ENCODE results near the gene SORCS2. TPM values are rescaled to one million over a fixed set of nuclear protein-coding genes. Genes with fewer than 3 reads are reported as not detected.

Gene SORCS2
- total and polyA plus RNA-seq, 4 donors = 0.05 to 8.4 (median 1.8) TPM

DNA sequence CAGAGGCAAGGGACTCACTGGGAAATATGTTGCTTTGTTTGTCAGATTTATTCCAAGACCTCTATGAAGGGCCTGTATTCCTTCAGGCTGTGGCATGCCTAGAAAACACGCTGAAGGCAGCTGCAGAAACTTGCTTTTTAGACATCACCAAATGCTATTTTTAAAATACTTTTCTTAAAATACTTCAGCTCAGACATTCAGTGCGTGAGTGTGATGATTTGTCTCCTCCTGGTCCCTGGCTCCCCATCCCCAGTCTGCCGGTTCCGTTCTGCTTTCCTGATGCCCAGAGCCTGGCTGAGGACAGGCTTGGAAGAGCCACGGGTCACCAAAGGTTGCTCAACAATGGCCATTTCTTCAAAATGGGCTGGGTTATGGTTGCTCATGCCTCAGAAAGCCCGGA, 187.4 kb downstream of the SORCS2 start:
- intact Hi-C loops (cut with DNase I) = no loop called here
- ATAC-seq (ENCODE audit: low FRiP score) (no peak), DNase-seq (peak in 1 of 2 donors; percentile 23)
- WGBS, 2 donors = 34 to 46% methylated on average over 6 of the region's 6 CpGs
- no peaks in the 10 kb centered on the region for H3K36me3 ChIP-seq (ENCODE audit: control insufficient read depth in 1 of 2, insufficient read depth in 2 of 2, low read length in 1 of 2)
- H3K9me3 ChIP-seq (ENCODE audit: control insufficient read depth, low read length) = no peaks in the 10 kb centered on the region
- no peak overlapping the region for H3K4me3 ChIP-seq (ENCODE audit: low read length in 2 of 2)
- H3K27me3 ChIP-seq (ENCODE audit: control insufficient read depth in 1 of 2, insufficient read depth in 2 of 2, low read length in 1 of 2) = no peaks in the 10 kb centered on the region
- H3K4me1 ChIP-seq (ENCODE audit: control insufficient read depth in 1 of 2, insufficient read depth in 2 of 2, low read length in 2 of 2) = no peaks in the 10 kb centered on the region
- no peak overlapping the region for H3K27ac ChIP-seq (ENCODE audit: low read depth in 1 of 2, low read length in 2 of 2)

GRCh38 chr4:7381221-7381889, 189.0 kb downstream of the SORCS2 start:
- Histone ChIP-seq H3K36me3 (ENCODE audit: control insufficient read depth in 1 of 2, insufficient read depth in 2 of 2, low read length in 1 of 2) (no peaks in the 10 kb centered on the region), H3K4me1 (ENCODE audit: control insufficient read depth in 1 of 2, insufficient read depth in 2 of 2, low read length in 2 of 2) (no peaks in the 10 kb centered on the region), H3K27me3 (ENCODE audit: control insufficient read depth in 1 of 2, insufficient read depth in 2 of 2, low read length in 1 of 2) (no peaks in the 10 kb centered on the region), H3K4me3 (ENCODE audit: low read length in 2 of 2) (no peak overlapping the region), H3K9me3 (ENCODE audit: control insufficient read depth, low read length) (no peaks in the 10 kb centered on the region), H3K27ac (ENCODE audit: low read depth in 1 of 2, low read length in 2 of 2) (no peak overlapping the region)
- ATAC-seq (ENCODE audit: low FRiP score) = no peak
- 72 to 80% methylated on average over 9 of the region's 9 CpGs for WGBS, 2 donors
- intact Hi-C loops (cut with DNase I) = no loop called here
- peak; percentile 34 to 53 for DNase-seq

- Histone ChIP-seq H3K27ac (ENCODE audit: low read depth in 1 of 2, low read length in 2 of 2) (no peak overlapping the region), H3K4me1 (ENCODE audit: control insufficient read depth in 1 of 2, insufficient read depth in 2 of 2, low read length in 2 of 2) (no peaks in the 10 kb centered on the region), H3K36me3 (ENCODE audit: control insufficient read depth in 1 of 2, insufficient read depth in 2 of 2, low read length in 1 of 2) (no peaks in the 10 kb centered on the region), H3K9me3 (ENCODE audit: control insufficient read depth, low read length) (no peaks in the 10 kb centered on the region), H3K27me3 (ENCODE audit: control insufficient read depth in 1 of 2, insufficient read depth in 2 of 2, low read length in 1 of 2) (no peaks in the 10 kb centered on the region), H3K4me3 (ENCODE audit: low read length in 2 of 2) (no peak overlapping the region)
- 93% methylated on average over 9 of the region's 9 CpGs for WGBS, 2 donors
- ATAC-seq (ENCODE audit: low FRiP score) = no peak
- DNase-seq = peak; percentile 28 to 66
- intact Hi-C loops (cut with DNase I) = no loop called here
These were observed 189.7 kb downstream of the SORCS2 start for GRCh38 chr4:7381890-7382633.

DNA sequence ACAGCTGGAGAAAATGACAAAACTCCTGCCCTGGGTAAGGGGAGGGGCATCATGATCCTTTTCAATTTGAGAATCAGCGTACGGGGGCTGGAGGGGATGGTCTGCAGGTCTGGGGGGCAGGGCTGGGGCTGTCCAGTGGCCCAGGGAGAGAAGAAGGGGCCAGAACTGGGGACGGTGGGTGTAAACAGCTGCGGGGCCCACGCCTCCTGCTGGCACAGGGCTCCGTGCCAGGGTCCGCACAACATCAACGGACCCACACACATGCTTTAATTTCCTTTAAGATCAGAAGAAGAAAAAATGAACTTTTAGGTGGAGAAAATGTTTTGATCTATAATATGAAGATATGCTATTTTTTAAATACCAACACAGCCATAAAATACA, 190.3 kb downstream of the SORCS2 start:
- Histone ChIP-seq H3K27ac (ENCODE audit: low read depth in 1 of 2, low read length in 2 of 2) (no peak overlapping the region), H3K4me3 (ENCODE audit: low read length in 2 of 2) (no peak overlapping the region), H3K27me3 (ENCODE audit: control insufficient read depth in 1 of 2, insufficient read depth in 2 of 2, low read length in 1 of 2) (no peaks in the 10 kb centered on the region), H3K9me3 (ENCODE audit: control insufficient read depth, low read length) (no peaks in the 10 kb centered on the region), H3K4me1 (ENCODE audit: control insufficient read depth in 1 of 2, insufficient read depth in 2 of 2, low read length in 2 of 2) (no peaks in the 10 kb centered on the region), H3K36me3 (ENCODE audit: control insufficient read depth in 1 of 2, insufficient read depth in 2 of 2, low read length in 1 of 2) (no peaks in the 10 kb centered on the region)
- DNase-seq = peak; percentile 8 to 57
- intact Hi-C loops (cut with DNase I) = no loop called here
- 73 to 74% methylated on average over 8 of the region's 8 CpGs for WGBS, 2 donors
- ATAC-seq (ENCODE audit: low FRiP score) = no peak

DNA sequence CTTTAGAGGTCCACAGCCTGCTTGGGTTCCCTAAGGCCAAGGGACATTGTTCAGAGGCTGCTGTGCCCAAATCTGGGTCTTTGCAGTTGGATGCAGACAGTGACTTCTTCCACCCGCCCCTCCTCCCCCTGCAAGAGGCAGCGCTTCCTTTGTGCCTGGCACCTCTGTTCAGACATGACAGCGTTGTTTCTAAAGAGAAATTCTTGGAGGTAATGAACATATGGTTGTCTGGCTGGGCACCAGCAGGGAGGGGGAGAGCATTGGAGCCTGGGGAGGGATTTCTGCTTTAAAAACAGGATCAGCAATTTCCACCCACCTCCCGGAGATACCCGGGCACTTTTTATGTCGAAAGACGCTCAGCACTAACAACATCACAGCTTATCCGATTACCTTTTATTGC, 190.9 kb downstream of the SORCS2 start:
- peak in 1 of 2 donors; percentile 34 for DNase-seq
- no peak for ATAC-seq (ENCODE audit: low FRiP score)
- H3K27ac ChIP-seq (ENCODE audit: low read depth in 1 of 2, low read length in 2 of 2) = no peak overlapping the region

DNA sequence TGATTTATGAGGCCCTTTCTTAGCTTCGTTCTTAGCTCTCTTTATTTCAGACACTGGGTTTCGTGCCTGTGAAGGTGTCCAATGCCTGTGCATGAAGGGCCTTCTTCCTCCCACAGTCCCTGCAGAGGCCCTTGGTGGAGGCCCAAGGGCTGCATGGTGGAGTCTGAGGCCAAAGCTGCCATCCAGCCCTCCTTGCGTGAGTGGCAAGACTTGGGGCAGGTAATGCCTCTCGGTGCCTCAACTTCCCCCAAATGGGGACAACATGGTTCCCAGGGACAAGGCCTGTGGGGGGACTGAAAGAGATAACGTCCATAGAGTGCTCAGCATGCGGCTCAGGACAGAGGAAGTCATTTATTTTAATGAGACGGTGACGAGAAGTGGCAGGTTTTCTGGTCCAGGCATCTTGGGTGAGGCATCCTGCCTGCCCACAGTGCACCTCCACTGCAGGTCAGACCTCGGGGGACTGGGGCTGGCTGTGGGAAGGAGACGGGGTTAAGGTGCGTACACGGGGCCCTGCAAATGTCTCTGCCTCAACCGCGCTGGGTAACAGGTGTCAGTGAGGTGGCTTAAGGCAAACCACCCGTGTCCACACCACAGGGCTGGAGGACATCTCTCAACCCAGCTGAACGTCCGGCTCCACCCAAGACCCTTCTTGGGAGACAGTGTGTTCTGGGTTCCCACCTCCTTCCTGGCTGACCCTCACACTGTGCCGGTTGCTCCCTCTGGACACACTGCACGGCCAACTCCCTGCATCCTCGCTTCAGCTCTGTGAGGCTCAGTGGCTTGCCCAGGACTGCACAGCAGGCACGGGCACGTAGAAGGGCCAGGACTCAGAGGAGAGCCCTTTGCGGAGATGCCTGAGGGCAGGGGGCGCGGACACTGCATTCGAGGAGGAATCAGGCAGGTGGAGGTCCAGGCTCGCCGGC, 191.9 kb downstream of the SORCS2 start:
- ATAC-seq (ENCODE audit: low FRiP score) (no peak), DNase-seq (peak; percentile 30 to 49)
- WGBS, 2 donors = 88 to 90% methylated on average over 27 to 28 of the region's 28 CpGs

More for the DNA sequence above, 190.9 kb downstream of the SORCS2 start:
- no peaks in the 10 kb centered on the region for H3K9me3 ChIP-seq (ENCODE audit: control insufficient read depth, low read length)
- no peaks in the 10 kb centered on the region for H3K4me1 ChIP-seq (ENCODE audit: control insufficient read depth in 1 of 2, insufficient read depth in 2 of 2, low read length in 2 of 2)
- intact Hi-C loops (cut with DNase I) = no loop called here
- H3K36me3 ChIP-seq (ENCODE audit: control insufficient read depth in 1 of 2, insufficient read depth in 2 of 2, low read length in 1 of 2) = no peaks in the 10 kb centered on the region
- 95% methylated on average over 8 of the region's 8 CpGs for WGBS, 2 donors
- H3K4me3 ChIP-seq (ENCODE audit: low read length in 2 of 2) = no peak overlapping the region
- no peaks in the 10 kb centered on the region for H3K27me3 ChIP-seq (ENCODE audit: control insufficient read depth in 1 of 2, insufficient read depth in 2 of 2, low read length in 1 of 2)

GRCh38 chr4:7384929-7385890, 192.9 kb downstream of the SORCS2 start:
- 77 to 82% methylated on average over 11 to 12 of the region's 12 CpGs for WGBS, 2 donors
- no peaks in the 10 kb centered on the region for H3K27me3 ChIP-seq (ENCODE audit: control insufficient read depth in 1 of 2, insufficient read depth in 2 of 2, low read length in 1 of 2)
- intact Hi-C loops (cut with DNase I) = no loop called here

More for the DNA sequence above, 191.9 kb downstream of the SORCS2 start:
- Histone ChIP-seq H3K9me3 (ENCODE audit: control insufficient read depth, low read length) (no peaks in the 10 kb centered on the region), H3K27me3 (ENCODE audit: control insufficient read depth in 1 of 2, insufficient read depth in 2 of 2, low read length in 1 of 2) (no peaks in the 10 kb centered on the region), H3K36me3 (ENCODE audit: control insufficient read depth in 1 of 2, insufficient read depth in 2 of 2, low read length in 1 of 2) (no peaks in the 10 kb centered on the region), H3K27ac (ENCODE audit: low read depth in 1 of 2, low read length in 2 of 2) (no peak overlapping the region), H3K4me3 (ENCODE audit: low read length in 2 of 2) (no peak overlapping the region), H3K4me1 (ENCODE audit: control insufficient read depth in 1 of 2, insufficient read depth in 2 of 2, low read length in 2 of 2) (no peaks in the 10 kb centered on the region)
- intact Hi-C loops (cut with DNase I) = no loop called here

DNA sequence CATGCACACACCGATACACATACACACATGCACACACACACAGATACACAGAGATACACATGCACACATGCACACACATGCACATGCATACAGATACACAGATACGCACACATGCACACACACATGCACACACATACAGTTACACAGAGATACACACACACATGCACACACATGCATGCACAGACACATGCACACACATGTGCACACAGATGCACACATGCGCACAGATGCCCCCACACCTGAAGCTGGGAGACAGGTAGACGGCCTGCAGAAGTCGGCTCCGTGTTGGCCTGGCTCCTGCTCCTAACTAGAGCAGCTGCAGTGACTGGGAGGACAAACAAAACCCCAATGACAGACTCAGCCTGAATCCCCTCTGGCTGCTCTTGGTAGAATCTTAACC, 195.6 kb downstream of the SORCS2 start:
- H3K27me3 ChIP-seq (ENCODE audit: control insufficient read depth in 1 of 2, insufficient read depth in 2 of 2, low read length in 1 of 2) = no peaks in the 10 kb centered on the region
- no peaks in the 10 kb centered on the region for H3K36me3 ChIP-seq (ENCODE audit: control insufficient read depth in 1 of 2, insufficient read depth in 2 of 2, low read length in 1 of 2)
- H3K4me3 ChIP-seq (ENCODE audit: low read length in 2 of 2) = no peak overlapping the region
- H3K27ac ChIP-seq (ENCODE audit: low read depth in 1 of 2, low read length in 2 of 2) = no peak overlapping the region
- DNase-seq = peak in 1 of 2 donors; percentile 51
- no peak for ATAC-seq (ENCODE audit: low FRiP score)
- intact Hi-C loops (cut with DNase I) = no loop called here
- no peaks in the 10 kb centered on the region for H3K4me1 ChIP-seq (ENCODE audit: control insufficient read depth in 1 of 2, insufficient read depth in 2 of 2, low read length in 2 of 2)
- no peaks in the 10 kb centered on the region for H3K9me3 ChIP-seq (ENCODE audit: control insufficient read depth, low read length)
- 93% methylated on average over 6 of the region's 6 CpGs for WGBS, 2 donors

More at GRCh38 chr4:7384929-7385890, 192.9 kb downstream of the SORCS2 start:
- Histone ChIP-seq H3K36me3 (ENCODE audit: control insufficient read depth in 1 of 2, insufficient read depth in 2 of 2, low read length in 1 of 2) (no peaks in the 10 kb centered on the region), H3K27ac (ENCODE audit: low read depth in 1 of 2, low read length in 2 of 2) (no peak overlapping the region), H3K9me3 (ENCODE audit: control insufficient read depth, low read length) (no peaks in the 10 kb centered on the region), H3K4me3 (ENCODE audit: low read length in 2 of 2) (no peak overlapping the region), H3K4me1 (ENCODE audit: control insufficient read depth in 1 of 2, insufficient read depth in 2 of 2, low read length in 2 of 2) (no peaks in the 10 kb centered on the region)
- ATAC-seq (ENCODE audit: low FRiP score) (no peak), DNase-seq (peak; percentile 20 to 45)

Measured in aorta (tissue), 5 donors.